PFSK-1 (cell line): ENCODE data around the gene NOL6.

Source experiments
- FOXP2 ChIP-seq: optimal IDR thresholded peaks from 2 replicates; pipeline ENCODE3; 2011; ENCODE audit warnings: borderline replicate concordance, control low read depth, inconsistent platforms; ENCODE audit not compliant: insufficient read depth; ENCODE audit errors: extremely low read length, extremely low read depth
- POLR2AphosphoS5 ChIP-seq: IDR thresholded peaks from 2 replicates; pipeline ENCODE4 v1.6.1; 2012; ENCODE audit warnings: low read depth, mild to moderate bottlenecking, control low read depth, low read length, moderate library complexity
- SIN3A ChIP-seq: IDR thresholded peaks from 2 replicates; pipeline ENCODE4 v1.6.1; 2012; ENCODE audit warnings: mild to moderate bottlenecking, low read length, moderate library complexity, borderline replicate concordance; ENCODE audit not compliant: insufficient read depth
- TAF1 ChIP-seq: IDR thresholded peaks from 2 replicates; pipeline ENCODE4 v1.6.1; 2012; ENCODE audit warnings: low read length, control low read depth, borderline replicate concordance; ENCODE audit not compliant: insufficient read depth
- TF ChIP-seq, protein P1 (sequence below), 2 experiments: IDR thresholded peaks; 2 replicates each; pipeline versions ENCODE4 v1.6.1 to v1.8.0; 2011 to 2012; ENCODE audit warnings: low read depth in 2 of 2, low read length in 2 of 2, control low read depth in 1 of 2, inconsistent platforms in 1 of 2, mild to moderate bottlenecking in 1 of 2, moderate library complexity in 1 of 2; ENCODE audit not compliant: insufficient read depth in 1 of 2

DNA sequence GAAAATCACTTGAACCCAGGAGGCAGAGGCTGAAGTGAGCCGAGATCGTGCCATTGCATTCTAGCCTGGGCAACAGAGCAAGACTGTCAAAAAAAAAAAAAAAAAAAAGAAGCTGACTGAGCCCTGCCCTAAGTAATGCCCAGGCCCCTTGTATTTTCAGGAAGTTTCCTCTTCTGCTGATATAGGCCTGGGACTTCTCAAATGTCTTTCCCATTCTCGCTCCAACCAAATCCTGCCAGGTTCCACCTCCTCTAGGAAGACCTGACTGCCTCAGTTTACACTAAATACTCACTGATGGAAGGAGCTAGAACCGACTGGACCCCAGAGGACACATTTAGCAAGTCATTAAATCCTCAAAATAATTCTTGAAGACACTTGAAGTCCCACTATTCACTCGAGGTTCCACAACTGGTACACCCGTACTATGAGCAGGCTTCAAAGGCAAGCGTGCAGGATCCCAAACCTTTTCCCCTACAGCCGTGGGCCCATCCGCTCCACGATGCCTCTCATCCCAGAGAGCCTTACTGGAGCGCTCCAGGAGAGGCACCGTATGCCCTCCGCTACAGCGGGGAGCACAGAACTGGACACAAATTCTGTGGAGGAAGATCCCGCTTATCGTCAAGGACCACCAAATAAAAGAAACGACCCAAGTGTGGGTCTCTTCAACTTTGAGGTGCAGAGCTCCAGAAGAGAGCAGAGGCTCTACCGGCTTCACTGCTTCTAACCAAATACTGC lies 676 bp downstream of the NOL6 start:
- TF ChIP-seq TAF1 = no peak
- TF ChIP-seq POLR2AphosphoS5 = no peak
- no peak for TF ChIP-seq SIN3A
- TF ChIP-seq, protein P1, sequence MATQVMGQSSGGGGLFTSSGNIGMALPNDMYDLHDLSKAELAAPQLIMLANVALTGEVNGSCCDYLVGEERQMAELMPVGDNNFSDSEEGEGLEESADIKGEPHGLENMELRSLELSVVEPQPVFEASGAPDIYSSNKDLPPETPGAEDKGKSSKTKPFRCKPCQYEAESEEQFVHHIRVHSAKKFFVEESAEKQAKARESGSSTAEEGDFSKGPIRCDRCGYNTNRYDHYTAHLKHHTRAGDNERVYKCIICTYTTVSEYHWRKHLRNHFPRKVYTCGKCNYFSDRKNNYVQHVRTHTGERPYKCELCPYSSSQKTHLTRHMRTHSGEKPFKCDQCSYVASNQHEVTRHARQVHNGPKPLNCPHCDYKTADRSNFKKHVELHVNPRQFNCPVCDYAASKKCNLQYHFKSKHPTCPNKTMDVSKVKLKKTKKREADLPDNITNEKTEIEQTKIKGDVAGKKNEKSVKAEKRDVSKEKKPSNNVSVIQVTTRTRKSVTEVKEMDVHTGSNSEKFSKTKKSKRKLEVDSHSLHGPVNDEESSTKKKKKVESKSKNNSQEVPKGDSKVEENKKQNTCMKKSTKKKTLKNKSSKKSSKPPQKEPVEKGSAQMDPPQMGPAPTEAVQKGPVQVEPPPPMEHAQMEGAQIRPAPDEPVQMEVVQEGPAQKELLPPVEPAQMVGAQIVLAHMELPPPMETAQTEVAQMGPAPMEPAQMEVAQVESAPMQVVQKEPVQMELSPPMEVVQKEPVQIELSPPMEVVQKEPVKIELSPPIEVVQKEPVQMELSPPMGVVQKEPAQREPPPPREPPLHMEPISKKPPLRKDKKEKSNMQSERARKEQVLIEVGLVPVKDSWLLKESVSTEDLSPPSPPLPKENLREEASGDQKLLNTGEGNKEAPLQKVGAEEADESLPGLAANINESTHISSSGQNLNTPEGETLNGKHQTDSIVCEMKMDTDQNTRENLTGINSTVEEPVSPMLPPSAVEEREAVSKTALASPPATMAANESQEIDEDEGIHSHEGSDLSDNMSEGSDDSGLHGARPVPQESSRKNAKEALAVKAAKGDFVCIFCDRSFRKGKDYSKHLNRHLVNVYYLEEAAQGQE (IDR thresholded peaks at IDR 0.05; ENCODE audit: insufficient read depth in 1 of 2, low read depth in 2 of 2, low read length in 2 of 2) = no peak
- no peak for TF ChIP-seq FOXP2
